AG20443 (cell line): ENCODE measurements around the gene ATXN2.

Experiments
- DNase-seq: peaks from one replicate; pipeline ENCODE4 v3.0.0; 2012; ENCODE audit warnings: low spot score, mixed read lengths

The ATXN2 gene

GRCh38 chr12:111436811-111437210 is 162.3 kb downstream of the ATXN2 start:
- no peak for DNase-seq

- no peak for DNase-seq
Observed at GRCh38 chr12:111436266-111436665, 162.8 kb downstream of the ATXN2 start.

GRCh38 chr12:111435661-111436201 is 163.4 kb downstream of the ATXN2 start:
- no peak for DNase-seq

- peak; percentile 66 for DNase-seq
Observed at GRCh38 chr12:111434680-111435338, 164.3 kb downstream of the ATXN2 start.

- DNase-seq = no peak
Observed at GRCh38 chr12:111434049-111434448, 165.1 kb downstream of the ATXN2 start.

- no peak for DNase-seq
Observed at GRCh38 chr12:111431772-111432171, 167.3 kb downstream of the ATXN2 start.

GRCh38 chr12:111430433-111431353 is 168.4 kb downstream of the ATXN2 start:
- no peak for DNase-seq

GRCh38 chr12:111429828-111430432 is 169.2 kb downstream of the ATXN2 start:
- DNase-seq = no peak

- no peak for DNase-seq
Observed at GRCh38 chr12:111428728-111429175, 170.4 kb downstream of the ATXN2 start.

- no peak for DNase-seq
Observed at GRCh38 chr12:111428081-111428727, 170.9 kb downstream of the ATXN2 start.

- no peak for DNase-seq
Observed at GRCh38 chr12:111427417-111428074, 171.6 kb downstream of the ATXN2 start.

- no peak for DNase-seq
Observed at GRCh38 chr12:111426344-111427185, 172.6 kb downstream of the ATXN2 start.

- no peak for DNase-seq
Observed at GRCh38 chr12:111425655-111426054, 173.5 kb downstream of the ATXN2 start.

GRCh38 chr12:111424793-111425251 is 174.3 kb downstream of the ATXN2 start:
- DNase-seq = no peak

- no peak for DNase-seq
Observed at GRCh38 chr12:111424189-111424792, 174.8 kb downstream of the ATXN2 start.

GRCh38 chr12:111420494-111420893 is 178.6 kb downstream of the ATXN2 start:
- no peak for DNase-seq

- no peak for DNase-seq
Observed at GRCh38 chr12:111419784-111420183, 179.3 kb downstream of the ATXN2 start.

- no peak for DNase-seq
Observed at GRCh38 chr12:111418594-111418880, 180.6 kb downstream of the ATXN2 start.

GRCh38 chr12:111417784-111418593 is 181.1 kb downstream of the ATXN2 start:
- no peak for DNase-seq
